Right lobe of liver (tissue), 6 donors: ENCODE data around the gene MBNL2. TPM values are rescaled to one million over a fixed set of nuclear protein-coding genes. Genes with fewer than 3 reads are reported as not detected.

Experiments
- ATAC-seq, 4 donors: fragments of 200-7000 bp; cut with Tn5 transposase; one replicate each; pipeline ENCODE4 v1.9.1; 2020; ENCODE audit warnings: mild to moderate bottlenecking in 4 of 4, moderate library complexity in 4 of 4
- DNase-seq, 3 donors: peaks; one replicate each; pipeline ENCODE4 v3.0.0-alpha.2; 2020
- H3K27ac ChIP-seq, 3 donors: fragments of 200-600 bp; one replicate each; pipeline ENCODE4 v1.8.0; 2022
- H3K27me3 ChIP-seq, 2 donors: fragments of 200-600 bp; one replicate each; pipeline ENCODE4 v1.8.0; 2022
- H3K36me3 ChIP-seq, 4 donors: fragments of 200-600 bp; sonication (generic) in 1 of 4; one replicate each; pipeline versions ENCODE4 v1.5.1 to v1.8.0; 2017 to 2022; ENCODE audit warnings: control low read depth in 1 of 4
- H3K4me1 ChIP-seq, 4 donors: fragments of 200-600 bp; sonication (generic) in 1 of 4; one replicate each; pipeline versions ENCODE4 v1.5.1 to v1.8.0; 2017 to 2022; ENCODE audit warnings: control low read depth in 1 of 4
- H3K4me3 ChIP-seq, 3 donors: fragments of 200-600 bp; one replicate each; pipeline ENCODE4 v1.8.0; 2022
- H3K9me3 ChIP-seq, 4 donors: fragments of 200-600 bp; sonication (generic) in 1 of 4; one replicate each; pipeline versions ENCODE4 v1.5.1 to v1.8.0; 2017 to 2022; ENCODE audit warnings: control low read depth in 1 of 4
- CTCF ChIP-seq, 4 donors: fragments of 200-600 bp in 3 of 4; fragments of 450-650 bp in 1 of 4; IDR thresholded peaks; one replicate each; pipeline versions ENCODE4 v1.5.1 to v1.8.0; 2016 to 2022; ENCODE audit warnings: antibody characterized with exemption in 4 of 4, mild to moderate bottlenecking in 2 of 4
- POLR2A ChIP-seq: fragments of 450-650 bp; IDR thresholded peaks from one replicate; pipeline ENCODE4 v1.6.1; 2017; ENCODE audit warnings: antibody characterized with exemption, mild to moderate bottlenecking
- WGBS: methylation state at CpG from one replicate; pipeline ENCODE4 v1.1.6; 2018; ENCODE audit warnings: low coverage, low lambda C conversion rate; ENCODE audit not compliant: insufficient coverage; ENCODE audit errors: missing lambda C conversion rate; 5-methylcytosine and 5-hydroxymethylcytosine counted together
- intact Hi-C, 2 donors: fragments of 100-400 bp; cut with DNase I; formaldehyde crosslinking; loops; one replicate each; pipeline versions ENCODE4 v1.11.2 to v1.14.1; 2022
- total RNA-seq, 6 experiments: library from RNA; depleted of rRNA in 2 of 6; stranded (reverse); fragments of >200 nt in 2 of 6; fragmentation: NEBNext Ultra II Directional in 3 of 6; extraction: Animal tissue kit (Norgen Biotek cat#: 25700) in 3 of 6; gene quantifications; one replicate each; pipeline versions ENCODE4 v1.1.0 to v1.2.4, GENCODE V29; 2016 to 2023
- donor health status: DM: no; HTN: yes; CAD: no.
- donor health status: DM: no; HTN: no; CAD: no.
- donor health status: DM: no; HTN: no; CAD: no.
- donor health status: DM: no; HTN: yes; CAD: no.
- donor health status: DM: no; HTN: yes; CAD: no.

Gene MBNL2
- total RNA-seq, 6 experiments from 2014 or later: 30.3 to 135 (median 81.5) TPM

DNA sequence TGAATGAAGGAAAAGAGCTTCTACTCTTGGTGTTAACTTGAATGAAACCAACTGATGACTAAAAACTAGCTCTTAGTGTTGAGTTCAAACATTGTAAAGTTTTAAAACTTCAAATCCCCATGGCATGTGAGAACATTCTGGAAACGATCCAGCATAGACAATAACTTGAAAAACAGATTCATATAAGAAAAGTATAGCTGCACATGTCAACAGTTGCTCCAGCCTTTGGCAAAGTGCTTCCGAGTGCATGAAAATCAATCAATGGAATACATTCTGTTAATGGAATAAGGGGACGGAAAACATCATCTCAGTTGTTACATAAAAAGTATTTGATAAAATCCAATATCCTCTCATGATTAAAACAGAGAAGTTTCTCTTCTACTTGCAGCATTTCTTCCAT lies 89.8 kb downstream of the MBNL2 start:
- TF ChIP-seq POLR2A (no peak), CTCF (IDR thresholded peaks at IDR 0.05) (no peak)
- no peaks in the 10 kb centered on the region for H3K9me3 ChIP-seq
- 82% methylated on average over 3 of the region's 3 CpGs for WGBS
- no peak for ATAC-seq
- no peak overlapping the region for H3K4me3 ChIP-seq
- H3K36me3 ChIP-seq: no peaks in the 10 kb centered on the region
- no peaks in the 10 kb centered on the region for H3K27me3 ChIP-seq
- DNase-seq: no peak
- intact Hi-C loops: no loop called here
- peaks cover 0 to 28% (median 10%) of the 10 kb centered on the region in 4 donors for H3K4me1 ChIP-seq
- no peak overlapping the region for H3K27ac ChIP-seq

- Histone ChIP-seq H3K4me1 (peaks cover 0 to 11% (median 2%) of the 10 kb centered on the region in 4 donors), H3K27me3 (no peaks in the 10 kb centered on the region), H3K4me3 (no peak overlapping the region), H3K9me3 (no peaks in the 10 kb centered on the region), H3K27ac (no peak overlapping the region), H3K36me3 (no peaks in the 10 kb centered on the region)
- no peak for DNase-seq
- TF ChIP-seq POLR2A: no peak
- TF ChIP-seq CTCF (IDR thresholded peaks at IDR 0.05): no peak
- peak in 1 of 4 donors; percentile 13 for ATAC-seq
- intact Hi-C loops: no loop called here
Observed at GRCh38 chr13:97313551-97314260, 91.6 kb downstream of the MBNL2 start.

DNA sequence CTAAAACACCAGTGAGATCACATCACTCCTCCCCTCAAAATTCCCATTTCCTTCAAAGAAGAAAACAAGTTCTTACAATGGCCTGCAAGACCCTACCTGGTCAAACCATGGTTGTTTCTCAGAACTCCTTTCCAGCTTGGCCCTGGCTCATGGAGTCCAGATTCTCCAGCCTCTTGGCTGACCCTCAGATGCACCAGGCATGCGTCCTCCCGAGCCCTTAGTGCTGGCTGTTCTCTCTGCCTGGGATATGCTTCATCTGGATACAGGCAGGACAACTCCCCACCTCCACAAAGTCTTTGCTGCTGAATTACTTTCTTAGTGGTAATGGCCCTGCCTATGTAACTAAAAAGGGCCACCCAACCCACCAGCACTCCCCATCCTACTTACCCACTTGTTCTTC lies 94.3 kb downstream of the MBNL2 start:
- TF ChIP-seq POLR2A: no peak
- TF ChIP-seq CTCF (IDR thresholded peaks at IDR 0.05): no peak

GRCh38 chr13:97317933-97318332 lies 95.8 kb downstream of the MBNL2 start:
- Histone ChIP-seq H3K9me3 (no peaks in the 10 kb centered on the region), H3K4me1 (peaks cover 0 to 5% (median 0%) of the 10 kb centered on the region in 4 donors), H3K27ac (no peak overlapping the region), H3K27me3 (no peaks in the 10 kb centered on the region), H3K36me3 (no peaks in the 10 kb centered on the region), H3K4me3 (no peak overlapping the region)
- TF ChIP-seq POLR2A: no peak
- TF ChIP-seq CTCF (IDR thresholded peaks at IDR 0.05): no peak
- intact Hi-C loops: no loop called here
- ATAC-seq (no peak), DNase-seq (no peak)
- WGBS: 100% methylated on average over 1 of the region's 1 CpG

More for the DNA sequence above, 94.3 kb downstream of the MBNL2 start:
- Histone ChIP-seq H3K4me1 (peaks cover 0 to 5% (median 0%) of the 10 kb centered on the region in 4 donors), H3K4me3 (no peak overlapping the region), H3K9me3 (no peaks in the 10 kb centered on the region), H3K27ac (no peak overlapping the region), H3K36me3 (no peaks in the 10 kb centered on the region), H3K27me3 (no peaks in the 10 kb centered on the region)
- intact Hi-C loops: no loop called here
- ATAC-seq (peak in 3 of 4 donors; percentile 31 to 39 (median 33)), DNase-seq (no peak)
- 73% methylated on average over 2 of the region's 2 CpGs for whole genome bisulfite sequencing
